HEK293 (cell line): ENCODE measurements around the gene ZNF543.
A peak's percentile ranks its signal among the peaks of the same experiment; 100 is the strongest.

Source experiments
- GFI1B ChIP-seq: fragments of 450-650 bp; formaldehyde crosslinking; IDR thresholded peaks from 2 replicates; pipeline ENCODE4 v1.5.1; 2016; ENCODE audit warnings: missing biosample characterization, missing genetic modification characterization
- HOXC10 ChIP-seq: sonication (generic); formaldehyde crosslinking; IDR thresholded peaks from 2 replicates; pipeline ENCODE4 v1.8.1; 2023; ENCODE audit warnings: mild to moderate bottlenecking, missing genetic modification reagents
- KLF8 ChIP-seq: fragments of 450-650 bp; formaldehyde crosslinking; IDR thresholded peaks from 2 replicates; pipeline ENCODE4 v1.5.1; 2016; ENCODE audit warnings: missing biosample characterization, missing genetic modification characterization
- ZBTB17 ChIP-seq: fragments of 450-650 bp; formaldehyde crosslinking; IDR thresholded peaks from 2 replicates; pipeline ENCODE4 v1.5.1; 2016; ENCODE audit warnings: missing biosample characterization, missing genetic modification characterization
- ZBTB21 ChIP-seq: fragments of 450-650 bp; formaldehyde crosslinking; IDR thresholded peaks from 2 replicates; pipeline ENCODE4 v1.5.1; 2017; ENCODE audit warnings: missing biosample characterization, missing genetic modification characterization
- ZBTB8A ChIP-seq: fragments of 450-650 bp; formaldehyde crosslinking; IDR thresholded peaks from 2 replicates; pipeline ENCODE4 v1.5.1; 2016; ENCODE audit warnings: missing biosample characterization, missing genetic modification characterization
- ZFHX2 ChIP-seq: fragments of 450-650 bp; formaldehyde crosslinking; conservative IDR thresholded peaks from 2 replicates; pipeline ENCODE4 v1.5.1; 2016; ENCODE audit warnings: missing biosample characterization, missing genetic modification characterization
- ZNF138 ChIP-seq: fragments of 450-650 bp; formaldehyde crosslinking; IDR thresholded peaks from 2 replicates; pipeline ENCODE4 v1.5.1; 2016; ENCODE audit warnings: missing biosample characterization, missing genetic modification characterization, borderline replicate concordance
- ZNF23 ChIP-seq: fragments of 450-650 bp; formaldehyde crosslinking; IDR thresholded peaks from 2 replicates; pipeline ENCODE4 v1.5.1; 2016; ENCODE audit warnings: missing biosample characterization, missing genetic modification characterization, borderline replicate concordance
- ZNF350 ChIP-seq: fragments of 450-650 bp; formaldehyde crosslinking; IDR thresholded peaks from 2 replicates; pipeline ENCODE4 v1.5.0; 2017; ENCODE audit warnings: missing biosample characterization, mild to moderate bottlenecking, missing genetic modification characterization
- ZNF394 ChIP-seq: fragments of 450-650 bp; formaldehyde crosslinking; IDR thresholded peaks from 2 replicates; pipeline ENCODE4 v1.5.1; 2016; ENCODE audit warnings: missing biosample characterization, missing genetic modification characterization, mild to moderate bottlenecking, moderate library complexity, borderline replicate concordance
- ZNF501 ChIP-seq: fragments of 450-650 bp; formaldehyde crosslinking; IDR thresholded peaks from 2 replicates; pipeline ENCODE4 v1.5.1; 2016; ENCODE audit warnings: missing biosample characterization, missing genetic modification characterization
- ZNF768 ChIP-seq: fragments of 450-650 bp; formaldehyde crosslinking; IDR thresholded peaks from 2 replicates; pipeline ENCODE4 v1.5.1; 2018; ENCODE audit warnings: missing biosample characterization, mild to moderate bottlenecking, missing genetic modification characterization
- ZNF777 ChIP-seq: fragments of 450-650 bp; formaldehyde crosslinking; IDR thresholded peaks from 2 replicates; pipeline ENCODE4 v1.5.1; 2017; ENCODE audit warnings: missing biosample characterization, missing genetic modification characterization, borderline replicate concordance
- ZXDB ChIP-seq: fragments of 450-650 bp; formaldehyde crosslinking; IDR thresholded peaks from 2 replicates; pipeline ENCODE4 v1.5.1; 2016; ENCODE audit warnings: missing biosample characterization, missing genetic modification characterization
- TF ChIP-seq, protein P1 (sequence below): fragments of 450-650 bp; formaldehyde crosslinking; IDR thresholded peaks from 2 replicates; pipeline ENCODE4 v1.5.1; 2016; ENCODE audit warnings: missing biosample characterization, missing genetic modification characterization
- TF ChIP-seq, protein P2 (sequence below): fragments of 450-650 bp; formaldehyde crosslinking; IDR thresholded peaks from 2 replicates; pipeline ENCODE4 v1.5.1; 2016; ENCODE audit warnings: missing biosample characterization, missing genetic modification characterization
- TF ChIP-seq, protein P3 (sequence below): fragments of 450-650 bp; formaldehyde crosslinking; IDR thresholded peaks from 2 replicates; pipeline ENCODE4 v1.5.1; 2016; ENCODE audit warnings: missing biosample characterization, missing genetic modification characterization
- TF ChIP-seq, protein P4 (sequence below): fragments of 450-650 bp; formaldehyde crosslinking; IDR thresholded peaks from 2 replicates; pipeline ENCODE4 v1.5.1; 2016; ENCODE audit warnings: missing biosample characterization, missing genetic modification characterization, low read depth
- TF ChIP-seq, protein P5 (sequence below): fragments of 450-650 bp; formaldehyde crosslinking; IDR thresholded peaks from 2 replicates; pipeline ENCODE4 v1.5.1; 2016; ENCODE audit warnings: missing biosample characterization, missing genetic modification characterization, borderline replicate concordance

Gene ZNF543

GRCh38 chr19:57350877-57351805 is 30.9 kb downstream of the ZNF543 start, which contains the start of gene ZNF304 (continued):
- TF ChIP-seq ZNF777 (no peak), ZNF501 (tag by site-specific recombination) (0 out of 2 replicates have a peak, but pooled peaks have one; percentile 21), ZNF350 (tag by site-specific recombination) (no peak), GFI1B (tag by site-specific recombination) (no peak), ZNF768 (tag by site-specific recombination) (no peak), KLF8 (tag by site-specific recombination) (peak; percentile 84), ZXDB (peak; percentile 100), HOXC10 (CRISPR knock-in tag) (peak; percentile 96), ZNF394 (tag by site-specific recombination) (no peak), ZNF23 (0 out of 2 replicates have a peak, but pooled peaks have one; percentile 17), ZFHX2 (tag by site-specific recombination) (no peak), ZBTB8A (tag by site-specific recombination) (peak; percentile 89), ZBTB17 (tag by site-specific recombination) (peak; percentile 92), ZBTB21 (tag by site-specific recombination) (peak; percentile 89), ZNF138 (tag by site-specific recombination) (no peak)
- TF ChIP-seq, protein P1, sequence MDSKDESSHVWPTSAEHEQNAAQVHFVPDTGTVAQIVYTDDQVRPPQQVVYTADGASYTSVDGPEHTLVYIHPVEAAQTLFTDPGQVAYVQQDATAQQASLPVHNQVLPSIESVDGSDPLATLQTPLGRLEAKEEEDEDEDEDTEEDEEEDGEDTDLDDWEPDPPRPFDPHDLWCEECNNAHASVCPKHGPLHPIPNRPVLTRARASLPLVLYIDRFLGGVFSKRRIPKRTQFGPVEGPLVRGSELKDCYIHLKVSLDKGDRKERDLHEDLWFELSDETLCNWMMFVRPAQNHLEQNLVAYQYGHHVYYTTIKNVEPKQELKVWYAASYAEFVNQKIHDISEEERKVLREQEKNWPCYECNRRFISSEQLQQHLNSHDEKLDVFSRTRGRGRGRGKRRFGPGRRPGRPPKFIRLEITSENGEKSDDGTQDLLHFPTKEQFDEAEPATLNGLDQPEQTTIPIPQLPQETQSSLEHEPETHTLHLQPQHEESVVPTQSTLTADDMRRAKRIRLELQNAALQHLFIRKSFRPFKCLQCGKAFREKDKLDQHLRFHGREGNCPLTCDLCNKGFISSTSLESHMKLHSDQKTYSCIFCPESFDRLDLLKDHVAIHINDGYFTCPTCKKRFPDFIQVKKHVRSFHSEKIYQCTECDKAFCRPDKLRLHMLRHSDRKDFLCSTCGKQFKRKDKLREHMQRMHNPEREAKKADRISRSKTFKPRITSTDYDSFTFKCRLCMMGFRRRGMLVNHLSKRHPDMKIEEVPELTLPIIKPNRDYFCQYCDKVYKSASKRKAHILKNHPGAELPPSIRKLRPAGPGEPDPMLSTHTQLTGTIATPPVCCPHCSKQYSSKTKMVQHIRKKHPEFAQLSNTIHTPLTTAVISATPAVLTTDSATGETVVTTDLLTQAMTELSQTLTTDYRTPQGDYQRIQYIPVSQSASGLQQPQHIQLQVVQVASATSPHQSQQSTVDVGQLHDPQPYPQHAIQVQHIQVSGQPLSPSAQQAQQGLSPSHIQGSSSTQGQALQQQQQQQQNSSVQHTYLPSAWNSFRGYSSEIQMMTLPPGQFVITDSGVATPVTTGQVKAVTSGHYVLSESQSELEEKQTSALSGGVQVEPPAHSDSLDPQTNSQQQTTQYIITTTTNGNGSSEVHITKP (tag by site-specific recombination), result peak; percentile 82
- TF ChIP-seq, protein P2, sequence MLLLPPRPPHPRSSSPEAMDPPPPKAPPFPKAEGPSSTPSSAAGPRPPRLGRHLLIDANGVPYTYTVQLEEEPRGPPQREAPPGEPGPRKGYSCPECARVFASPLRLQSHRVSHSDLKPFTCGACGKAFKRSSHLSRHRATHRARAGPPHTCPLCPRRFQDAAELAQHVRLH (tag by site-specific recombination), result no peak
- TF ChIP-seq, protein P3, sequence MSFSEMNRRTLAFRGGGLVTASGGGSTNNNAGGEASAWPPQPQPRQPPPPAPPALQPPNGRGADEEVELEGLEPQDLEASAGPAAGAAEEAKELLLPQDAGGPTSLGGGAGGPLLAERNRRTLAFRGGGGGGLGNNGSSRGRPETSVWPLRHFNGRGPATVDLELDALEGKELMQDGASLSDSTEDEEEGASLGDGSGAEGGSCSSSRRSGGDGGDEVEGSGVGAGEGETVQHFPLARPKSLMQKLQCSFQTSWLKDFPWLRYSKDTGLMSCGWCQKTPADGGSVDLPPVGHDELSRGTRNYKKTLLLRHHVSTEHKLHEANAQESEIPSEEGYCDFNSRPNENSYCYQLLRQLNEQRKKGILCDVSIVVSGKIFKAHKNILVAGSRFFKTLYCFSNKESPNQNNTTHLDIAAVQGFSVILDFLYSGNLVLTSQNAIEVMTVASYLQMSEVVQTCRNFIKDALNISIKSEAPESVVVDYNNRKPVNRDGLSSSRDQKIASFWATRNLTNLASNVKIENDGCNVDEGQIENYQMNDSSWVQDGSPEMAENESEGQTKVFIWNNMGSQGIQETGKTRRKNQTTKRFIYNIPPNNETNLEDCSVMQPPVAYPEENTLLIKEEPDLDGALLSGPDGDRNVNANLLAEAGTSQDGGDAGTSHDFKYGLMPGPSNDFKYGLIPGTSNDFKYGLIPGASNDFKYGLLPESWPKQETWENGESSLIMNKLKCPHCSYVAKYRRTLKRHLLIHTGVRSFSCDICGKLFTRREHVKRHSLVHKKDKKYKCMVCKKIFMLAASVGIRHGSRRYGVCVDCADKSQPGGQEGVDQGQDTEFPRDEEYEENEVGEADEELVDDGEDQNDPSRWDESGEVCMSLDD (tag by site-specific recombination), result no peak; the same call in 1 of the 2 replicates
- TF ChIP-seq, protein P4, sequence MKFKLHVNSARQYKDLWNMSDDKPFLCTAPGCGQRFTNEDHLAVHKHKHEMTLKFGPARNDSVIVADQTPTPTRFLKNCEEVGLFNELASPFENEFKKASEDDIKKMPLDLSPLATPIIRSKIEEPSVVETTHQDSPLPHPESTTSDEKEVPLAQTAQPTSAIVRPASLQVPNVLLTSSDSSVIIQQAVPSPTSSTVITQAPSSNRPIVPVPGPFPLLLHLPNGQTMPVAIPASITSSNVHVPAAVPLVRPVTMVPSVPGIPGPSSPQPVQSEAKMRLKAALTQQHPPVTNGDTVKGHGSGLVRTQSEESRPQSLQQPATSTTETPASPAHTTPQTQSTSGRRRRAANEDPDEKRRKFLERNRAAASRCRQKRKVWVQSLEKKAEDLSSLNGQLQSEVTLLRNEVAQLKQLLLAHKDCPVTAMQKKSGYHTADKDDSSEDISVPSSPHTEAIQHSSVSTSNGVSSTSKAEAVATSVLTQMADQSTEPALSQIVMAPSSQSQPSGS (tag by site-specific recombination), result no peak
- TF ChIP-seq, protein P5, sequence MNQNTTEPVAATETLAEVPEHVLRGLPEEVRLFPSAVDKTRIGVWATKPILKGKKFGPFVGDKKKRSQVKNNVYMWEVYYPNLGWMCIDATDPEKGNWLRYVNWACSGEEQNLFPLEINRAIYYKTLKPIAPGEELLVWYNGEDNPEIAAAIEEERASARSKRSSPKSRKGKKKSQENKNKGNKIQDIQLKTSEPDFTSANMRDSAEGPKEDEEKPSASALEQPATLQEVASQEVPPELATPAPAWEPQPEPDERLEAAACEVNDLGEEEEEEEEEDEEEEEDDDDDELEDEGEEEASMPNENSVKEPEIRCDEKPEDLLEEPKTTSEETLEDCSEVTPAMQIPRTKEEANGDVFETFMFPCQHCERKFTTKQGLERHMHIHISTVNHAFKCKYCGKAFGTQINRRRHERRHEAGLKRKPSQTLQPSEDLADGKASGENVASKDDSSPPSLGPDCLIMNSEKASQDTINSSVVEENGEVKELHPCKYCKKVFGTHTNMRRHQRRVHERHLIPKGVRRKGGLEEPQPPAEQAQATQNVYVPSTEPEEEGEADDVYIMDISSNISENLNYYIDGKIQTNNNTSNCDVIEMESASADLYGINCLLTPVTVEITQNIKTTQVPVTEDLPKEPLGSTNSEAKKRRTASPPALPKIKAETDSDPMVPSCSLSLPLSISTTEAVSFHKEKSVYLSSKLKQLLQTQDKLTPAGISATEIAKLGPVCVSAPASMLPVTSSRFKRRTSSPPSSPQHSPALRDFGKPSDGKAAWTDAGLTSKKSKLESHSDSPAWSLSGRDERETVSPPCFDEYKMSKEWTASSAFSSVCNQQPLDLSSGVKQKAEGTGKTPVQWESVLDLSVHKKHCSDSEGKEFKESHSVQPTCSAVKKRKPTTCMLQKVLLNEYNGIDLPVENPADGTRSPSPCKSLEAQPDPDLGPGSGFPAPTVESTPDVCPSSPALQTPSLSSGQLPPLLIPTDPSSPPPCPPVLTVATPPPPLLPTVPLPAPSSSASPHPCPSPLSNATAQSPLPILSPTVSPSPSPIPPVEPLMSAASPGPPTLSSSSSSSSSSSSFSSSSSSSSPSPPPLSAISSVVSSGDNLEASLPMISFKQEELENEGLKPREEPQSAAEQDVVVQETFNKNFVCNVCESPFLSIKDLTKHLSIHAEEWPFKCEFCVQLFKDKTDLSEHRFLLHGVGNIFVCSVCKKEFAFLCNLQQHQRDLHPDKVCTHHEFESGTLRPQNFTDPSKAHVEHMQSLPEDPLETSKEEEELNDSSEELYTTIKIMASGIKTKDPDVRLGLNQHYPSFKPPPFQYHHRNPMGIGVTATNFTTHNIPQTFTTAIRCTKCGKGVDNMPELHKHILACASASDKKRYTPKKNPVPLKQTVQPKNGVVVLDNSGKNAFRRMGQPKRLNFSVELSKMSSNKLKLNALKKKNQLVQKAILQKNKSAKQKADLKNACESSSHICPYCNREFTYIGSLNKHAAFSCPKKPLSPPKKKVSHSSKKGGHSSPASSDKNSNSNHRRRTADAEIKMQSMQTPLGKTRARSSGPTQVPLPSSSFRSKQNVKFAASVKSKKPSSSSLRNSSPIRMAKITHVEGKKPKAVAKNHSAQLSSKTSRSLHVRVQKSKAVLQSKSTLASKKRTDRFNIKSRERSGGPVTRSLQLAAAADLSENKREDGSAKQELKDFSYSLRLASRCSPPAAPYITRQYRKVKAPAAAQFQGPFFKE, result no peak
